Activated CD8-positive, alpha-beta T cell treated with anti-CD3 and anti-CD28 coated beads for 36 hours (primary cell): ENCODE data around the gene PRRC2B. TPM values are rescaled to one million over a fixed set of nuclear protein-coding genes. Genes with fewer than 3 reads are reported as not detected.
A peak's percentile ranks its signal among the peaks of the same experiment; 100 is the strongest.

ENCODE experiments used
- ATAC-seq: fragments of 200-7000 bp; cut with Tn5 transposase; one replicate; pipeline ENCODE4 v1.10.0; 2021; ENCODE audit warnings: mild to moderate bottlenecking, moderate library complexity
- CTCF ChIA-PET: fragments of 350-600 bp; sonication (Branson Sonifier 250); formaldehyde crosslinking; loops from one replicate; lab custom pipeline; 2021; ENCODE audit warnings: antibody characterized with exemption; lab: Charles Lee
- POLR2A ChIA-PET: fragments of 350-600 bp; sonication (Branson Sonifier 250); formaldehyde crosslinking; loops from one replicate; lab custom pipeline; 2021; ENCODE audit warnings: antibody characterized with exemption; lab: Charles Lee
- DNase-seq: peaks from one replicate; pipeline ENCODE4 v3.0.0-alpha.2; 2020
- H3K27ac Mint-ChIP-seq: one replicate; pipeline ENCODE4 v1.8.0; 2021; ENCODE audit warnings: mild to moderate bottlenecking, mixed read lengths
- H3K27me3 Mint-ChIP-seq: one replicate; pipeline ENCODE4 v1.8.0; 2021; ENCODE audit warnings: mixed read lengths
- H3K36me3 Mint-ChIP-seq: one replicate; pipeline ENCODE4 v1.8.0; 2021; ENCODE audit warnings: low read depth, mixed read lengths
- H3K4me1 Mint-ChIP-seq: one replicate; pipeline ENCODE4 v1.8.0; 2021; ENCODE audit warnings: low read depth, mixed read lengths
- H3K4me3 Mint-ChIP-seq: one replicate; pipeline ENCODE4 v1.8.0; 2021; ENCODE audit warnings: mild to moderate bottlenecking, moderate library complexity, mixed read lengths
- H3K9me3 Mint-ChIP-seq: one replicate; pipeline ENCODE4 v1.8.0; 2021; ENCODE audit warnings: mixed read lengths
- CTCF ChIP-seq: fragments of 200-600 bp; IDR thresholded peaks from one replicate; pipeline ENCODE4 v1.8.0; 2022; ENCODE audit warnings: antibody characterized with exemption, mild to moderate bottlenecking
- intact Hi-C: fragments of 100-400 bp; cut with micrococcal nuclease; formaldehyde crosslinking; loops from one replicate; pipeline ENCODE4 v1.10.0; 2022
- total RNA-seq, 2 experiments: library from RNA; stranded (reverse); gene quantifications; one replicate each; pipeline ENCODE4 v1.2.3, GENCODE V29; 2021

The PRRC2B gene
- total RNA-seq, 2 experiments from 2014 or later: 134 to 141 TPM

GRCh38 chr9:131530546-131530919 is 136.6 kb downstream of the PRRC2B start:
- peak; percentile 39 for DNase-seq
- peak; percentile 8 for ATAC-seq
- Mint-ChIP-seq H3K4me1 (peaks cover 21% of the 10 kb centered on the region), H3K27me3 (no peaks in the 10 kb centered on the region), H3K9me3 (no peaks in the 10 kb centered on the region), H3K36me3 (peaks cover 13% of the 10 kb centered on the region), H3K27ac (peak overlapping the region; percentile 48), H3K4me3 (peak overlapping the region; percentile 81)
- POLR2A ChIA-PET: no interaction called here
- CTCF ChIA-PET: no interaction called here
- intact Hi-C loops: no loop called here
- peak; percentile 42 for TF ChIP-seq CTCF

- Mint-ChIP-seq H3K27ac (peak within 1 kb of the TSS; percentile 48), H3K36me3 (peaks cover 12% of the 10 kb centered on the region), H3K27me3 (no peaks in the 10 kb centered on the region), H3K4me3 (peak within 1 kb of the TSS; percentile 81), H3K4me1 (peaks cover 22% of the 10 kb centered on the region), H3K9me3 (no peaks in the 10 kb centered on the region)
- peak; percentile 75 for DNase-seq
- POLR2A ChIA-PET: interaction anchor here (0.7 kb wide), 1 partner anchor 129 kb away, joined by 4 read pairs; no protein-coding TSS in a partner anchor
- intact Hi-C loops: no loop called here
- TF ChIP-seq CTCF: peak; percentile 7
- ATAC-seq: peak; percentile 96
- CTCF ChIA-PET: interaction anchor here (0.8 kb wide), 1 partner anchor 60 kb away, joined by 3 read pairs; no protein-coding TSS in a partner anchor
Observed at GRCh38 chr9:131530920-131531832, 137.3 kb downstream of the PRRC2B start, which contains the start of gene UCK1. TSS of gene UCK1 (minus strand) at chr9:131531263. CDS start at chr9:131531174, 89 bp downstream.

- Mint-ChIP-seq H3K9me3 (no peaks in the 10 kb centered on the region), H3K27me3 (no peaks in the 10 kb centered on the region), H3K4me1 (peaks cover 26% of the 10 kb centered on the region), H3K36me3 (no peaks in the 10 kb centered on the region), H3K27ac (peak overlapping the region; percentile 9), H3K4me3 (no peak overlapping the region)
- ATAC-seq: peak; percentile 17
- no peak for TF ChIP-seq CTCF
- intact Hi-C loops: no loop called here
- CTCF ChIA-PET: interaction anchor here (1.1 kb wide), 1 partner anchor 26 kb away, joined by 3 read pairs; no protein-coding TSS in a partner anchor
- DNase-seq: peak; percentile 41
- POLR2A ChIA-PET: no interaction called here
Observed at GRCh38 chr9:131534721-131535237, 140.9 kb downstream of the PRRC2B start.

GRCh38 chr9:131537946-131538345 is 144.1 kb downstream of the PRRC2B start:
- Mint-ChIP-seq H3K9me3 (peaks cover 3% of the 10 kb centered on the region), H3K4me1 (peaks cover 24% of the 10 kb centered on the region), H3K4me3 (no peak overlapping the region), H3K27ac (no peak overlapping the region), H3K27me3 (no peaks in the 10 kb centered on the region), H3K36me3 (no peaks in the 10 kb centered on the region)
- CTCF ChIA-PET: no interaction called here
- intact Hi-C loops: no loop called here
- POLR2A ChIA-PET: no interaction called here
- ATAC-seq (no peak), DNase-seq (no peak)
- no peak for TF ChIP-seq CTCF
